Caki2 (cell line): ENCODE measurements around the gene USP17L21. TPM values are rescaled to one million over a fixed set of nuclear protein-coding genes. Genes with fewer than 3 reads are reported as not detected.

Source experiments
- total RNA-seq: library from RNA; depleted of rRNA; stranded (reverse); fragments of >200 nt; shearing (Covaris generic); gene quantifications from 2 replicates; pipeline ENCODE4 v1.2.3, GENCODE V29; 2014; ENCODE audit warnings: low replicate concordance; rRNA removed

The USP17L21 gene
- total RNA-seq, 1 experiment from 2014 or later: not detected

Other genes starting within 250 kb of the USP17L21 start
- not detected in 2 replicates for gene FAM90A26, start 92.5 kb upstream of the USP17L21 start, total RNA-seq
- not detected in 2 replicates for gene USP17L10, start 52.2 kb upstream of the USP17L21 start, total RNA-seq
- gene USP17L11, start 47.5 kb upstream of the USP17L21 start, total RNA-seq: not detected in 2 replicates
- gene USP17L12, start 42.7 kb upstream of the USP17L21 start, total RNA-seq: not detected in 2 replicates
- gene USP17L13, start 38.0 kb upstream of the USP17L21 start, total RNA-seq: not detected in 2 replicates
- gene USP17L15, start 28.5 kb upstream of the USP17L21 start, total RNA-seq: not detected in 2 replicates
- not detected in 2 replicates for gene USP17L17, start 19.0 kb upstream of the USP17L21 start, total RNA-seq
- gene USP17L18, start 14.2 kb upstream of the USP17L21 start, total RNA-seq: not detected in 2 replicates
- not detected in 2 replicates for gene USP17L19, start 9.5 kb upstream of the USP17L21 start, total RNA-seq
- gene USP17L20, start 4.7 kb upstream of the USP17L21 start, total RNA-seq: not detected in 2 replicates
- not detected in 2 replicates for gene USP17L22, start 4.7 kb downstream of the USP17L21 start, total RNA-seq
- gene USP17L24, start 62.3 kb downstream of the USP17L21 start, total RNA-seq: not detected in 2 replicates
- gene USP17L25, start 67.0 kb downstream of the USP17L21 start, total RNA-seq: not detected in 2 replicates
- not detected in 2 replicates for gene USP17L26, start 71.8 kb downstream of the USP17L21 start, total RNA-seq
- not detected in 2 replicates for gene USP17L5, start 76.5 kb downstream of the USP17L21 start, total RNA-seq
- not detected in 2 replicates for gene USP17L27, start 81.3 kb downstream of the USP17L21 start, total RNA-seq
- gene USP17L28, start 86.0 kb downstream of the USP17L21 start, total RNA-seq: not detected in 2 replicates
- gene USP17L29, start 90.8 kb downstream of the USP17L21 start, total RNA-seq: not detected in 2 replicates
- gene USP17L30, start 100.3 kb downstream of the USP17L21 start, total RNA-seq: not detected in 2 replicates
- not detected in 2 replicates for gene DEFB131A, start 181.5 kb downstream of the USP17L21 start, total RNA-seq